Hepatocyte (in vitro differentiated cells): ENCODE measurements around the gene WNT7A. TPM values are rescaled to one million over a fixed set of nuclear protein-coding genes. Genes with fewer than 3 reads are reported as not detected.

ENCODE experiments used
- DNase-seq: peaks from one replicate; pipeline ENCODE4 v3.0.0-alpha.2; 2016; ENCODE audit warnings: low spot score
- H2AFZ ChIP-seq: fragments of 200-600 bp; sonication (generic); 2 replicates; pipeline ENCODE4 v1.6.0; 2016; ENCODE audit warnings: antibody characterized with exemption, mild to moderate bottlenecking
- H3K27ac ChIP-seq: fragments of 200-600 bp; sonication (generic); 2 replicates; pipeline ENCODE4 v1.5.1; 2016; ENCODE audit warnings: mild to moderate bottlenecking
- H3K27me3 ChIP-seq: fragments of 200-600 bp; sonication (generic); 2 replicates; pipeline ENCODE4 v1.6.1; 2016
- H3K36me3 ChIP-seq: fragments of 200-600 bp; sonication (generic); replicated peaks from 2 replicates; pipeline ENCODE4 v1.5.1; 2016; ENCODE audit warnings: low read depth; ENCODE audit not compliant: insufficient read depth
- H3K4me1 ChIP-seq: fragments of 200-600 bp; sonication (generic); 2 replicates; pipeline ENCODE4 v1.5.1; 2016; ENCODE audit warnings: mild to moderate bottlenecking, moderate library complexity; ENCODE audit not compliant: insufficient read depth
- H3K4me2 ChIP-seq: fragments of 200-600 bp; sonication (generic); 2 replicates; pipeline ENCODE4 v1.6.0; 2016
- H3K4me3 ChIP-seq: fragments of 200-600 bp; sonication (generic); 2 replicates; pipeline ENCODE4 v1.5.1; 2016; ENCODE audit warnings: mild to moderate bottlenecking
- H3K79me2 ChIP-seq: fragments of 200-600 bp; sonication (generic); 2 replicates; pipeline ENCODE4 v1.6.0; 2017; ENCODE audit warnings: mild to moderate bottlenecking
- H3K9me2 ChIP-seq: fragments of 200-600 bp; sonication (generic); replicated peaks from 2 replicates; pipeline ENCODE4 v1.6.0; 2017; ENCODE audit warnings: mild to moderate bottlenecking; ENCODE audit not compliant: insufficient read depth
- H3K9me3 ChIP-seq: fragments of 200-600 bp; sonication (generic); 2 replicates; pipeline ENCODE4 v1.5.1; 2016; ENCODE audit warnings: low read depth, mild to moderate bottlenecking
- H4K20me1 ChIP-seq: fragments of 200-600 bp; sonication (generic); 2 replicates; pipeline ENCODE4 v1.6.0; 2016; ENCODE audit warnings: mild to moderate bottlenecking; ENCODE audit not compliant: insufficient read depth, poor library complexity, severe bottlenecking
- CTCF ChIP-seq: fragments of 200-600 bp; sonication (generic); IDR thresholded peaks from 2 replicates; pipeline ENCODE4 v1.5.1; 2016; ENCODE audit warnings: antibody characterized with exemption, mild to moderate bottlenecking; ENCODE audit not compliant: poor library complexity
- EZH2 ChIP-seq: fragments of 200-600 bp; sonication (generic); IDR thresholded peaks from 2 replicates; pipeline ENCODE4 v1.6.1; 2016; ENCODE audit warnings: antibody characterized with exemption, mild to moderate bottlenecking, borderline replicate concordance
- EZH2phosphoT487 ChIP-seq: fragments of 200-600 bp; sonication (generic); IDR thresholded peaks from one replicate; pipeline ENCODE4 v1.6.1; 2018; ENCODE audit warnings: antibody characterized with exemption, mild to moderate bottlenecking, low read depth, moderate library complexity; ENCODE audit not compliant: unreplicated experiment, severe bottlenecking
- WGBS: methylation state at CpG from one replicate; pipeline ENCODE4 v1.1.6; 2016; ENCODE audit warnings: low lambda C conversion rate; ENCODE audit errors: missing lambda C conversion rate; 5-methylcytosine and 5-hydroxymethylcytosine counted together
- polyA plus RNA-seq: library from polyadenylated mRNA; unstranded; fragments of >200 nt; fragmentation: Nextera tagmentation; extraction: Ambion mirVana; gene quantifications from 2 replicates; pipeline ENCODE4 v1.2.1, GENCODE V29; 2016
- total RNA-seq: library from RNA; depleted of rRNA; stranded (reverse); fragments of >200 nt; gene quantifications from 2 replicates; pipeline ENCODE4 v1.2.3, GENCODE V29; 2014

Gene WNT7A
- total and polyA plus RNA-seq, 2 experiments from 2014 or later: 0.04 to 0.13 TPM

GRCh38 chr3:13829311-13829710 is 50.6 kb downstream of the WNT7A start:
- Histone ChIP-seq H3K4me2 (no peak overlapping the region), H2AFZ (no peak overlapping the region), H3K4me1 (no peaks in the 10 kb centered on the region), H3K36me3 (no peaks in the 10 kb centered on the region), H3K79me2 (no peaks in the 10 kb centered on the region), H3K4me3 (no peak overlapping the region), H3K9me2 (no peaks in the 10 kb centered on the region), H4K20me1 (no peaks in the 10 kb centered on the region), H3K27me3 (peaks cover 3% of the 10 kb centered on the region), H3K9me3 (no peaks in the 10 kb centered on the region), H3K27ac (no peak overlapping the region)
- no peak for DNase-seq
- WGBS: 90% methylated on average over 11 of the region's 11 CpGs
- TF ChIP-seq EZH2phosphoT487 (no peak), EZH2 (no peak), CTCF (no peak)

- Histone ChIP-seq H3K9me3 (no peaks in the 10 kb centered on the region), H3K27me3 (peaks cover 3% of the 10 kb centered on the region), H3K27ac (no peak overlapping the region), H3K4me3 (no peak overlapping the region), H3K79me2 (no peaks in the 10 kb centered on the region), H2AFZ (no peak overlapping the region), H3K9me2 (no peaks in the 10 kb centered on the region), H3K36me3 (no peaks in the 10 kb centered on the region), H4K20me1 (no peaks in the 10 kb centered on the region), H3K4me2 (no peak overlapping the region), H3K4me1 (no peaks in the 10 kb centered on the region)
- TF ChIP-seq EZH2 (no peak), CTCF (no peak), EZH2phosphoT487 (no peak)
- no peak for DNase-seq
- 88% methylated on average over 9 of the region's 9 CpGs for WGBS
Measured at GRCh38 chr3:13828501-13829265, 51.2 kb downstream of the WNT7A start.

GRCh38 chr3:13827699-13828098 is 52.2 kb downstream of the WNT7A start:
- Histone ChIP-seq H3K27ac (no peak overlapping the region), H3K9me3 (no peaks in the 10 kb centered on the region), H3K4me2 (no peak overlapping the region), H4K20me1 (no peaks in the 10 kb centered on the region), H3K9me2 (no peaks in the 10 kb centered on the region), H3K4me1 (no peaks in the 10 kb centered on the region), H2AFZ (no peak overlapping the region), H3K36me3 (no peaks in the 10 kb centered on the region), H3K4me3 (no peak overlapping the region), H3K79me2 (no peaks in the 10 kb centered on the region), H3K27me3 (peaks cover 3% of the 10 kb centered on the region)
- TF ChIP-seq EZH2 (no peak), EZH2phosphoT487 (no peak), CTCF (no peak)
- 83% methylated on average over 7 of the region's 7 CpGs for WGBS
- no peak for DNase-seq
